Mesenchymal stem cell (in vitro differentiated cells and primary cell): ENCODE measurements around the gene ZNF618.

Experiments
- DNase-seq: peaks from one replicate; pipeline ENCODE4 v3.0.0-alpha.2; 2013
- H2AFZ ChIP-seq: one replicate; pipeline ENCODE4 v1.6.1; 2013; ENCODE audit warnings: low read depth, mild to moderate bottlenecking, control low read depth, inconsistent platforms, low read length, moderate library complexity
- H2AK5ac ChIP-seq: 2 replicates; pipeline ENCODE4 v1.6.1; 2013; ENCODE audit warnings: low read length, moderate library complexity, mild to moderate bottlenecking, inconsistent platforms; ENCODE audit not compliant: severe bottlenecking
- H2BK120ac ChIP-seq: one replicate; pipeline ENCODE4 v1.6.1; 2013; ENCODE audit warnings: low read depth, mild to moderate bottlenecking, inconsistent platforms, low read length, moderate library complexity
- H2BK12ac ChIP-seq, 2 experiments: one replicate each; pipeline ENCODE4 v1.6.1; 2013; ENCODE audit warnings: inconsistent platforms in 2 of 2, low read length in 2 of 2, mild to moderate bottlenecking in 2 of 2, moderate library complexity in 2 of 2, control low read depth in 1 of 2
- H2BK15ac ChIP-seq: one replicate; pipeline ENCODE4 v1.6.1; 2013; ENCODE audit warnings: mild to moderate bottlenecking, low read depth, inconsistent platforms; ENCODE audit not compliant: poor library complexity, severe bottlenecking
- H2BK5ac ChIP-seq: 2 replicates; pipeline ENCODE4 v1.6.1; 2013; ENCODE audit warnings: low read depth, mild to moderate bottlenecking, low read length, control low read depth, inconsistent platforms; ENCODE audit not compliant: poor library complexity, severe bottlenecking
- H3K14ac ChIP-seq, 2 experiments: one replicate each; pipeline ENCODE4 v1.6.1; 2013; ENCODE audit warnings: inconsistent platforms in 2 of 2, low read length in 2 of 2, control low read depth in 1 of 2, mild to moderate bottlenecking in 1 of 2, moderate library complexity in 1 of 2
- H3K18ac ChIP-seq, 2 experiments: one replicate each; pipeline ENCODE4 v1.6.1; 2013; ENCODE audit warnings: inconsistent platforms in 2 of 2, low read length in 2 of 2, control low read depth in 1 of 2, low read depth in 1 of 2, mild to moderate bottlenecking in 1 of 2
- H3K23ac ChIP-seq, 2 experiments: one replicate each; pipeline ENCODE4 v1.6.1; 2013; ENCODE audit warnings: inconsistent platforms in 2 of 2, low read length in 2 of 2, mild to moderate bottlenecking in 2 of 2, moderate library complexity in 2 of 2, control low read depth in 1 of 2
- H3K27ac ChIP-seq: 2 replicates; pipeline ENCODE4 v1.5.1; 2013; ENCODE audit warnings: mild to moderate bottlenecking, moderate library complexity, low read length, control low read depth, inconsistent platforms; ENCODE audit not compliant: poor library complexity, severe bottlenecking
- H3K27me3 ChIP-seq, 2 experiments: 2 replicates each; pipeline versions ENCODE4 v1.6.1 to v1.7.0; 2013; ENCODE audit warnings: low read length in 2 of 2, mild to moderate bottlenecking in 2 of 2, moderate library complexity in 2 of 2, control low read depth in 1 of 2, inconsistent platforms in 1 of 2; ENCODE audit not compliant: control insufficient read depth in 1 of 2, insufficient read depth in 1 of 2
- H3K36me3 ChIP-seq, 2 experiments: 2 replicates each; pipeline versions ENCODE4 v1.6.1 to v1.7.0; 2013; ENCODE audit warnings: low read length in 2 of 2, control low read depth in 1 of 2, inconsistent platforms in 1 of 2, low read depth in 1 of 2, mild to moderate bottlenecking in 1 of 2; ENCODE audit not compliant: insufficient read depth in 2 of 2, control insufficient read depth in 1 of 2
- H3K4ac ChIP-seq, 2 experiments: one replicate each; pipeline ENCODE4 v1.6.1; 2013; ENCODE audit warnings: inconsistent platforms in 2 of 2, low read length in 2 of 2, mild to moderate bottlenecking in 2 of 2, moderate library complexity in 2 of 2, control low read depth in 1 of 2, low read depth in 1 of 2
- H3K4me1 ChIP-seq: 2 replicates; pipeline ENCODE4 v1.6.1; 2013; ENCODE audit warnings: low read depth, low read length, control low read depth; ENCODE audit not compliant: control insufficient read depth, insufficient read depth
- H3K4me2 ChIP-seq: 2 replicates; pipeline ENCODE4 v1.6.1; 2013; ENCODE audit warnings: low read length, mild to moderate bottlenecking, inconsistent platforms; ENCODE audit not compliant: poor library complexity, severe bottlenecking
- H3K4me3 ChIP-seq, 2 experiments: 2 replicates each; pipeline versions ENCODE4 v1.5.1 to v1.7.0; 2013; ENCODE audit warnings: low read length in 2 of 2, mild to moderate bottlenecking in 2 of 2, control low read depth in 1 of 2, low read depth in 1 of 2; ENCODE audit not compliant: insufficient read depth in 1 of 2
- H3K79me1 ChIP-seq: replicated peaks from 2 replicates; pipeline ENCODE4 v1.6.1; 2013; ENCODE audit warnings: mild to moderate bottlenecking, control low read depth, low read length, inconsistent platforms; ENCODE audit not compliant: poor library complexity, severe bottlenecking
- H3K9ac ChIP-seq: 2 replicates; pipeline ENCODE4 v1.7.0; 2013; ENCODE audit warnings: mild to moderate bottlenecking, low read length, moderate library complexity
- H3K9me3 ChIP-seq: 2 replicates; pipeline ENCODE4 v1.7.0; 2013; ENCODE audit warnings: mild to moderate bottlenecking, low read length; ENCODE audit not compliant: control insufficient read depth
- H4K8ac ChIP-seq: one replicate; pipeline ENCODE4 v1.6.1; 2013; ENCODE audit warnings: inconsistent platforms, mild to moderate bottlenecking, low read length, moderate library complexity
- H4K91ac ChIP-seq: one replicate; pipeline ENCODE4 v1.6.1; 2013; ENCODE audit warnings: mild to moderate bottlenecking, low read length, inconsistent platforms
- WGBS: methylation state at CpG from one replicate; pipeline ENCODE4 v1.1.7; 2013; ENCODE audit warnings: mixed read lengths; 5-methylcytosine and 5-hydroxymethylcytosine counted together

ZNF618 gene

DNA sequence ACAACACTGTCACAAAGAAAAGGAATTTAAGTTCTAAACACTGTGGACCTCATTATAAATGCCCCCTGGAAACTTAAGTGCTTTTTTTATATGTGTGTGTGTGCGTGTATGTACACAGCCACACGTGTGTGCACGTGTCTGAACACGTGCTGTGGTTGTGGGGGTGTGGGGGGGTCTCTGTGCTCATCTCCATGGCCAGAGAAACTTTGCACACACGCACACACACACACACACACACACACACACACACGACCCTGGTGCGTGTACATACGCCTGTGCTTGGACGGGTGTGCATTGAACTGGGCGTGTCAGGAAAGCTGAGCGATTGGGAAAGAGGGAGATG lies 174.1 kb downstream of the ZNF618 start:
- H4K91ac ChIP-seq, result no peak overlapping the region
- H3K27me3 ChIP-seq, result no peaks in the 10 kb centered on the region
- H4K8ac ChIP-seq, result no peak overlapping the region
- no peak overlapping the region for H3K9ac ChIP-seq
- H2BK12ac ChIP-seq, result no peak overlapping the region
- H3K27ac ChIP-seq, result no peak overlapping the region
- H2AK5ac ChIP-seq, result no peak overlapping the region
- H3K4me1 ChIP-seq, result no peaks in the 10 kb centered on the region
- 100% methylated on average over 3 of the region's 11 CpGs for WGBS
- no peak for DNase-seq
- no peaks in the 10 kb centered on the region for H3K9me3 ChIP-seq
- no peak overlapping the region for H2AFZ ChIP-seq
- no peak overlapping the region for H2BK5ac ChIP-seq
- no peak overlapping the region for H3K4me2 ChIP-seq
- H3K4ac ChIP-seq, result no peak overlapping the region
- no peak overlapping the region for H3K14ac ChIP-seq
- no peak overlapping the region for H2BK15ac ChIP-seq
- peaks cover 15% of the 10 kb centered on the region for H3K79me1 ChIP-seq
- H2BK120ac ChIP-seq, result no peak overlapping the region
- no peak overlapping the region for H3K23ac ChIP-seq
- no peak overlapping the region for H3K4me3 ChIP-seq
- H3K36me3 ChIP-seq, result peaks cover 66 to 77% of the 10 kb centered on the region in 2 experiments
- no peak overlapping the region for H3K18ac ChIP-seq

GRCh38 chr9:114050646-114051045 lies 174.5 kb downstream of the ZNF618 start:
- H2BK120ac ChIP-seq, result no peak overlapping the region
- no peak for DNase-seq
- no peak overlapping the region for H3K4me2 ChIP-seq
- H3K14ac ChIP-seq, result no peak overlapping the region
- H3K36me3 ChIP-seq, result peaks cover 69 to 72% of the 10 kb centered on the region in 2 experiments
- H2BK12ac ChIP-seq, result no peak overlapping the region
- H3K79me1 ChIP-seq, result peaks cover 15% of the 10 kb centered on the region
- H2BK5ac ChIP-seq, result no peak overlapping the region
- no peak overlapping the region for H3K4me3 ChIP-seq
- H3K9me3 ChIP-seq, result no peaks in the 10 kb centered on the region
- no peak overlapping the region for H3K4ac ChIP-seq
- H3K18ac ChIP-seq, result no peak overlapping the region
- H4K91ac ChIP-seq, result no peak overlapping the region
- no peak overlapping the region for H3K9ac ChIP-seq
- 94% methylated on average over 5 of the region's 6 CpGs for WGBS
- H3K4me1 ChIP-seq, result no peaks in the 10 kb centered on the region
- no peak overlapping the region for H4K8ac ChIP-seq
- no peak overlapping the region for H2AFZ ChIP-seq
- no peaks in the 10 kb centered on the region for H3K27me3 ChIP-seq
- H2AK5ac ChIP-seq, result no peak overlapping the region
- H3K27ac ChIP-seq, result no peak overlapping the region
- H3K23ac ChIP-seq, result no peak overlapping the region
- no peak overlapping the region for H2BK15ac ChIP-seq

DNA sequence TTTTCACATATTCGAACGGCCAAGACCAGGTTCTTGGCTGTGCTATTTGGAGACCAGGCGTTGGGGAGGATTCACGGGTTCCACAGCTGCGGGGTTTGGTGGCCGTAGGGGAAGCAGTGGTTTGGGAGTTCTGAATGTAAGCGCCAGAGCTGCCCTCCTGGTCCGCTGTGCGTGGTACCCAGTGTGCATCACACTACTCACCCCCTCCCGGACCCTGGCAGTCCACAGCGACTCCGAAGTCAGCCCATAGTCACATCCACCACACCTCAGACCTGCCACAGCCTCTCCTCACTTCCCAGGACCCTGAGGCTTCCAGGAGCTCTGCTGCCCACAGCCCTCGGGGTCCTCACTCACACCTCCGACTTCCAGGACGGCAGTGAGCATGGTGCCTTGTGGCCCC lies 175.2 kb downstream of the ZNF618 start:
- DNase-seq, result no peak
- H3K27me3 ChIP-seq, result no peaks in the 10 kb centered on the region
- H3K36me3 ChIP-seq, result peaks cover 68 to 69% of the 10 kb centered on the region in 2 experiments
- H2AK5ac ChIP-seq, result no peak overlapping the region
- H3K4me2 ChIP-seq, result no peak overlapping the region
- H3K4ac ChIP-seq, result no peak overlapping the region
- no peak overlapping the region for H2AFZ ChIP-seq
- no peak overlapping the region for H3K23ac ChIP-seq
- no peak overlapping the region for H2BK12ac ChIP-seq
- H3K4me1 ChIP-seq, result no peaks in the 10 kb centered on the region
- peaks cover 15% of the 10 kb centered on the region for H3K79me1 ChIP-seq
- no peak overlapping the region for H3K9ac ChIP-seq
- WGBS, result 98% methylated on average over 12 of the region's 15 CpGs
- no peak overlapping the region for H3K18ac ChIP-seq
- no peaks in the 10 kb centered on the region for H3K9me3 ChIP-seq
- no peak overlapping the region for H2BK120ac ChIP-seq
- H4K91ac ChIP-seq, result no peak overlapping the region
- no peak overlapping the region for H2BK15ac ChIP-seq
- no peak overlapping the region for H3K4me3 ChIP-seq
- H3K27ac ChIP-seq, result no peak overlapping the region
- no peak overlapping the region for H2BK5ac ChIP-seq
- H3K14ac ChIP-seq, result no peak overlapping the region
- no peak overlapping the region for H4K8ac ChIP-seq

DNA sequence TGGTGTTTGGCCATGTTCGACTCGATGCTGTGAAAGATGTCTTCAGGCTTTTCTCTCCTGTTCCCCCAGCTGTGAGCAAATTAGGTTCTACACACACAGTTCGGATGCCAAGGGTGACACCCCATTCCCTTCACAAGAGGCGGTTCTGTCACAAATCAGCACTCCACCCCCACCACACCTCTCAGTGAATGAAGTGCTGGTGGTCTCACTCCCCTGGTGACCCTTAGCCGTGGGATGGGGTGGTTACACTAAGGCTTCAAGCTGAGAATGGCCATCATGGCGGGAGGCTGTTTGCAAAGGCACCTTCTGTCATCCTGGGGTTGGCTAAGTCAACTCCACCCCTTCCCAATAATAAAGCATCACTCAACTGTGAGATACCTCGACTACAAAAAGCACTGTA lies 175.6 kb downstream of the ZNF618 start:
- Histone ChIP-seq H3K23ac (no peak overlapping the region), H2BK15ac (no peak overlapping the region), H3K4me3 (no peak overlapping the region), H2AFZ (no peak overlapping the region), H3K36me3 (peaks cover 69 to 72% of the 10 kb centered on the region in 2 experiments), H2BK12ac (no peak overlapping the region), H2BK120ac (no peak overlapping the region), H3K4me1 (no peaks in the 10 kb centered on the region), H3K79me1 (peaks cover 15% of the 10 kb centered on the region), H3K27me3 (no peaks in the 10 kb centered on the region), H3K9ac (no peak overlapping the region), H4K8ac (no peak overlapping the region), H3K9me3 (no peaks in the 10 kb centered on the region), H3K4me2 (no peak overlapping the region), H4K91ac (no peak overlapping the region), H3K27ac (no peak overlapping the region), H3K18ac (no peak overlapping the region), H3K4ac (no peak overlapping the region), H2AK5ac (no peak overlapping the region), H2BK5ac (no peak overlapping the region), H3K14ac (no peak overlapping the region)
- DNase-seq, result no peak
- WGBS, result 95% methylated on average over 7 of the region's 7 CpGs
